ENCODE measurements around the gene HDAC4.
A peak's percentile ranks its signal among the peaks of the same experiment; 100 is the strongest.

Gene HDAC4

DNA sequence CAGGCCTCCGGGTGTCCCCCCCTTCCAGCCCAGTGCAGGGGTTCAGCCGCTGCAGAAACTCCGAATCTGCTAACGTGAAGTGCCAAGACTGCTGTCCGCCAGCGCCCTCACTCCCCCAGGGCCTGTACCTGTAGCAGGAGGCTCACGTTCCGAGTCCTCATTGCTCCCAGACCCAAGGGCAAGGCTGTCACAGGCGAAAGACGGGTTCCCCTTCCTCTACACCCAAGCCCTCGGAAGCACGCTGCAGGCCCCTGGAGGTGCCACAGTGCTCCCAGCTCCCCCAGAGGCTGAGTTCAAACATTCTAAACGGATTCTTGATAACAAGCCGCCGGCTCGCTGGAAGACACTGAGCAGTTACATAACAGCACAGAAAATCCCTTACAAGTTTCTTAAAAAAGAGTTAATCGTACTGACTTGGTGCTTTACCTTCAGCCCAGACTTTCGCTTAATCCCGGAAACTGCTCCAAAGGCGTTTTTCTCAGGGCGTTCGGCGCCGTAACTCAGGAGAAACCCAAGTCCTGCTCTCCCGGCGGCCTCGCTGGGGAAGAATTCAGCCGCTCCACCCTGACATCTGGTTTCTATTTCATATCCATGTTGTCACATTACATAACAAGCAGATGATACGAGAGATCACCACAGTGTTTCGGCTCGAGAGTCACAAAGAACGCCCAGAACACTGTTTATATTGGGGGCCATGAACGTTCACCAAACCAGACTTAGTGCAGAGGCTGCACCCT, 92.0 kb downstream of the HDAC4 start:
- DNase-seq (ENCODE audit: low spot score), result no peak

DNA sequence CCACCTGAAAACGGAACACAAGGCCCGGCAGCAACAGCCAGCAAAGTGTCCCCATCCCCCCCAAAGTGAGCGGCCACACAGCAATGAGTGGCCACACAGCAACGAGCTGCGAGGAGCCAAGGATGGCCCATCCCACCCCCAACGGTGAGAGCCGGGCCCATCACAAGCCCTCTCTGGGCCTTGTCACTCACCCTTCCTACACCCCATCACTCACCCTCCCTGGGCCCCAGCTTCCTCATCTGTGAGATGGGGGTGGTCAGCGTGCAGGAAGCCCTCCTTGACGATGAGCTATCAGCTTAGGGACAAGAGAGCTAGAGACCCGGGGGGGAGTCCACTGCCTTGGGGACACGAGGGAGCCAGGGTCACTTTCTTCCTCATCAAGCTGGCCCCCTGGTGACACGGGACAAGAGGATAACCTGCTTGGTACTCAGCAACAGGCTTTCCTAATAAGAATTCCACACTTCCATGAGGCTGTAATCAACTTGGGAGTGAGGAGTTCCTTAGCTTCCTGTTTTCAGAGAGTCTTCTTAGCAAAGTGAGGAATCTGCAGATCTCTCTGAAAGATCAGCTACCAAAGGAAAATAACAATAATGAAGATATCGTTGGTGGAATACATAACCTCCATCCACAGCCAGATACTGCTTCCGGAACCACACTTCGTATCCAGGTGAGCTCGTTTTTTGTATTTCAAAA, 92.8 kb downstream of the HDAC4 start:
- DNase-seq (ENCODE audit: low spot score), result no peak

DNA sequence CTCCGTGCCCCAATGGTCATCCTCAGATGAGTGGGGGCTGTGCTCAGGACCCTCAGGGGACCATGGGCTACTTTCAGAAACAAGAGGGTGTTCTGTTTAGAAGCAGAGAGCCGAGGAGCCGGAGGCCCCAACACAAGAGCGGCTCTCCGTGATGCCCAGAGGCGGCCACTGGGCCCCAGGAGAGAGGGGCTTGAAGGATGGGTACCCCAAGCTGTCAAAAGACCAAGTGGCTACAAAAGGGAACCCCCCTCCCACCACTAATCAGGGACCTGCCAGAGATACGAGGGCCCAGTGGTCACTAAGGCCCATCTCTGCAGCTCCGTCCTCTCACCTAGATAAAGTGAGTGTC, 93.6 kb downstream of the HDAC4 start:
- DNase-seq (ENCODE audit: low spot score), result no peak

DNA sequence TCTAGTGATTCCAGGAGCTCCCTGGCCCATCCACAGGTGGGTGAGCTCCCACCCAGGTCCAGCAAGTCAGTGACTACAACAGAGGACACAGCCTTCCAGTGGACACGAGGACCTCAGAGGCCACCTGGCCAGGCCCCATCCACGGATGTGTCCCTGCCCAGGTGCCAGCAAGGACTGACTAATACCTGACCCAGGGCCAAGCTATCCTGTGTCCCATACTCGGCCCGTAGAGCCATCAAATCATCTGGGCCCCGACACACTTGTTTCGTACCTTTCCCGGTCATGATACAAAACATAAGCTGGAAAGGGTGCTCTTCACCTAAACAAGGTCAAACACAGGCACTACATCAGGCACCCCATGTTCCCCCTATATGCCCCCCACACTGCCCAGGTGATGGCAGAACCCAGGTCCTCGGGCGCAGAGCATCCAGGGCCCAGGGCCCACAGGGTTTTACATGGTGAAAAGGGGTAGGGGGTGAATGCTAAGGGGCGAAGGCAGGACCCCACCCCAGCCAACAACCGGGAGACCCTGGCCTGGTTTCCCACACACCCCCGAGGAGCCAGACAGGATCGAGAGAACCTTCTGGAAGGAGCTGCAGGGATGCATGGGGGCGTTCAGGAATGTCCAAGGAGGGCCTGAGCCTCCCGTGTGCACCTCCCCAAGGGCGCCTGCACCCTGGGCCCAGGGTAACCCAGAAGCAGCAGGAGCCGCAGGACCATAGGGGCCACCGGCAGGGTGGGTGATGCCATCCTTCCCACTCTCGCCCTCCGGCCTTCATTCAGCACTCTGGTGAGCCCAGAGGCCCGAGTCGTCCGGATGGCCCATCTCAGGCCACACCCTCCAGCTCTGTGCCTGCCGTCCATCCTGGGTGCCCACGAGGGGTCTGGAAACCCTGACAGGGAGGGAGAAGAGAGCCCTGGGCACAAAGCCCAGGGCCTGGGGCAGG, 94.3 kb downstream of the HDAC4 start:
- DNase-seq (ENCODE audit: low spot score), result no peak

DNA sequence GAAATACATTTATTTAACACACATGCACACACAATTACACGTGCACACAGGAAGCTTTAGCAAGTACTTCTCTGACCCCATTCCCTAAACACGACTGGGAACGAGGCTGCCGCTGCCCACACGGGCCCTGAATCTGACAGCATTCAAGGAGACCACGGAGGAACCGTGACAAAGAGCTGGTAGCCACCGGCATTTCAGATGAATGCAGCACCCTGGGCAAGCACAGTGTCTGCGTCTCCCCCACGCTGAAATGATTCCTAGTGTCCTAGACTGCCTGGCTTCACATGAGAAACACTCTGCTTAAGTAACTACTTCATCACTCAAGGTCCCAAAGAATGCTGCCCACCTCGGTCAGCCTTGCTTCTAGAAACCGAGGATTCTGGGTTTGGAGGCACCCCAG, 95.0 kb downstream of the HDAC4 start:
- no peak for DNase-seq (ENCODE audit: low spot score)

DNA sequence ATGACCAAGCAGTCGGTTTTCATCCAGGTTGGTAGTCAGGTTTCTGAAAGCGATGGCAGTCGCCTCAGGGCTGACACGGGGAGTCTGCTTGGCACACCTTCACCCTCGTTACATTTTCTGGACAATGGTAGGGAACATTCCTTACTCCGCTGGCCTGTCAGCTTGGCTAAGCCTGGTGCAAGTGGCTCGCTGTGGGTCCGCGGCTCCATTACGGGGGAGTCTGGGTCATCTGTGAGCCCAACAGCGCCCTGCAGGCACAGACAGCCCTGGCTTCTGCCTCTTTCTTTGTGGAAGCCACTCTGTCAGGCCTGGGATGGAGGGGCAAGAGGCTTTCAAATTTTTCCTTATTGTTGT, 95.6 kb downstream of the HDAC4 start:
- no peak for DNase-seq (ENCODE audit: low spot score)

DNA sequence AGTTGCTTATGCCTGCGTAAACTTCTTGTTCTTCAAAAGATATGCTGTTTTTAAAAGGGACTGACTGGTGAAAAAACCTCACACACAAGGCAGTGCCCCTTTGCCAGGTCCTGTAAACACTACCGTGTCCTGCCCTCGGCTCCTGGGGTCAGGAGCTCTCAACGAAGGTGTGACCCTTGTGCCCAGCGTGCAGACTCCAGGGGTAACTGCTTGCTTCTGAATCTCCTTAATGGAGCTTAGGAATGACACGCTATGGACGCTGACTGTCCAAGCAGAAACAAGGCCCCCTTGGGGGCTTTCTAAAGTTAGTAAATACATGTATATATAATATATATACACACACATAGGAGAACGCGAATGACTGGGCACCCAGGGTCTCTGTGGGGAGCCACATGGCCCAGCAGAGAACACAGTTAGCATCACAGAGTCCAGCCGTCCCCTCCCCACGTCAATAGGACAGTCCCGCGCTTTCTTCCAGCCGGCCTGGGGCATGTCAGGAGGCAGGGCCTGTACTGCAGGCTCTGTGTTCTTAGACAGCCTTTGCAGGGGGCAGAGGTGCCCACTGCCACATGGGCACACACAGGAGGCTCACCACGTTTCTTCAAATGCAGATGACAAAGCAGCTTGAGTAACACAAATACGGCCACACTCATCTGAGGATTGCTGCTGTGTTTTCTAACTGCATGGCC, 96.1 kb downstream of the HDAC4 start:
- DNase-seq (ENCODE audit: low spot score), result no peak

DNA sequence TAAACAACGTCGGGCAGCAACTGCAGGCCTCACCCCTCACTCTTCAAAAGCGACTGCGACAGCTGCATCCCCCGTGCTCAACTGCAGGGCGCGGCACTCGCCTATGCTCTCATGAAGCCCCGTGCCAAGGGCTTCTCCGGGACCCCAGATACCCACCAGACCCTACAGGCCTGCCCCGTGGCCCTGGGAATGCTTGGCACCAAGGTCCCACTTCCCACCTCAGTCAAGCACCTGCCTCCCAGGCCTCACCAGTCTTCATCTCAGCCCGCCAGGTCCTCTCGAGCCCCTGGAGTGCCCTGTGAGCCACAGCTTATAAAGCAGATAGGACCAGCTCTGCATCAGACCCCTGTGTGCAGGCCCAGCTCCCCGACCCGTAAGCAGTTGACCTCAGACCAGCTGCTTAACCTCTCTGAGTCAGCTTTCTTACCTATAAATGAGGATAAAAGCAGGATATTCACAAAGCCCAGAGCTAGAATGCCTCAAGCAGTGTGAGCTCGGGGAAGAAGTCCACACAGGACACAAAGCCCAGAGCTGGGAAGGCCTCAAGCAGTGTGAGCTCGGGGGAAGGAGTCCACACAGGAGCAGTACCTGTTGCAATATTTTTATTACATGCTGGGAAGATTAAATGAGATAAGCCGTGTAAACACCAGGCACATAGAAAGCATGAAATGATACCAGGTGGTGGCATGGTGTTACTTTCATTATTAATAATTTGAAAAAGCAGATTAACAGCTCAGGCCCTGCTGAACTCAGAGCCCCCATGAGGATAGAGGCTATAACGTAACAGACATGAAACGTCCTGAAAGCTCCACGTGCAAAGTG, 96.9 kb downstream of the HDAC4 start:
- no peak for DNase-seq (ENCODE audit: low spot score)

DNA sequence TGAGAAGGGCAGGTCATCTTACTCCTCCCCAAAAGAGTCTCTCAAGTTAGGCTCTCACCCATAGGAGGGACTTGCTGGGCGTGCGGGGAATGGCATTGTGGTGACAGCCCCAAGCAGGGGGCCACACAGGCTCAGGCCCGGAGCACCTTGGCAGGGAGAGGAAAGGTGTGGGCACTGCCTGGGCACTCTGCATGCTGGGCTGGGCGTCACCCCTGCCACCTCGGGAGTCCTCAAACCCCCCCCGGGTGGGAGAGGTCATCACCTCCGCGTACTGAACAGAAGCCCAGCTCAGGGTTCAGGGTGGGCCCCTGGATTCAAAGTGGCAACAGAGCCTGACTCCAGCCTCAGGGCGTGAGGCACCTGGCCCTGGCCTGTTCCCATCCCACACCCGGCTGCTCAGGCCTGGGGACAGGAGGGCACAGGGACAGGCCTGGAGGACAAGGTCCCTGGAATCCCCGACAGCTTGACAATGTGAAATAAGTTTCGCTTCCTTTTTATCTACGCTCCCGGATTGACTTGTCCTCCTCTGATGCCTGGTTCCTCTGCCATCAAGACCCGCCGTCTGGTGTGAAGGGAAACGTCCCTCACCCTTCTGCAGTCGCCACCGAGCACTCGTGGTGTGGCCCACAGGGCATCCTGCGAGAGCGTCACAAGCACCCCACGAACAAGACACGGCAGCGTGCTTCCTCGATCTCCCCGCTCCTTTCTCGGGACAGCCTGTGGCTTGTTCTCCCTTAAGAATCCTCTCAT, 97.8 kb downstream of the HDAC4 start:
- DNase-seq (ENCODE audit: low spot score), result no peak

DNA sequence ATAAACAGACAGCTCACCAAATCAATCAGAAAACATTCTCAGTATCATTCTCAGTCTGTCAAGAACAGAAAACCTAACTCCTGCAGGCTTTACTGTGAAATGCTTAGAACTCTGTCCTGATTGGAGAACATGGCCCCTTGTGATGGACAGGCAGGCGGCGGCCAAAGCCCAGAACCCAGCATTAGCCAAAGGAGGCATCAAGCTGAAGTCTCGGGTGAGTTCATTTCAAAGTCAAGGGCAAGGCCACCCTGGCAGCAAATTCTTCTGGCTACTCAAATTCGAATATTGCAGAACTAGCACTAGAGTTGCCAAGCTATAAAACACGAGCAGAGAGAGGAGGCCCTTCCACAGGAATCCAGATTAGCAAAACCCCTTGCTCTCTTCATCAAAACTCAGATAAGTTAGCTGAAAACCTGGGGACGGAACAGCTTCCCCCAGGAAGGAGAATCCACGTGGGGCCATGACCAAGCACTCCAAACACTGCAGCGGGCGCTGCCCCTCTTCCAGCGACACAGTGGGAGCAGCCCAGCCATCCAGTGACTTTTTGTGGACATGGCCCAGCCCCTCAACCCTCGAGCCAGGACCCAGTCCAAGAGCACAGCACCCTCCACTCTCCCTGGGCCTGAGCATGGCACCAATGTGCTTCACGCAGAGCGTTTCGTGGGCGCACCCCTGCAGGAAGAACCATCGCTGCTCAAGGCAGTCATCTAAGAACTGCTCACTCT, 98.6 kb downstream of the HDAC4 start:
- DNase-seq (ENCODE audit: low spot score), result no peak

DNA sequence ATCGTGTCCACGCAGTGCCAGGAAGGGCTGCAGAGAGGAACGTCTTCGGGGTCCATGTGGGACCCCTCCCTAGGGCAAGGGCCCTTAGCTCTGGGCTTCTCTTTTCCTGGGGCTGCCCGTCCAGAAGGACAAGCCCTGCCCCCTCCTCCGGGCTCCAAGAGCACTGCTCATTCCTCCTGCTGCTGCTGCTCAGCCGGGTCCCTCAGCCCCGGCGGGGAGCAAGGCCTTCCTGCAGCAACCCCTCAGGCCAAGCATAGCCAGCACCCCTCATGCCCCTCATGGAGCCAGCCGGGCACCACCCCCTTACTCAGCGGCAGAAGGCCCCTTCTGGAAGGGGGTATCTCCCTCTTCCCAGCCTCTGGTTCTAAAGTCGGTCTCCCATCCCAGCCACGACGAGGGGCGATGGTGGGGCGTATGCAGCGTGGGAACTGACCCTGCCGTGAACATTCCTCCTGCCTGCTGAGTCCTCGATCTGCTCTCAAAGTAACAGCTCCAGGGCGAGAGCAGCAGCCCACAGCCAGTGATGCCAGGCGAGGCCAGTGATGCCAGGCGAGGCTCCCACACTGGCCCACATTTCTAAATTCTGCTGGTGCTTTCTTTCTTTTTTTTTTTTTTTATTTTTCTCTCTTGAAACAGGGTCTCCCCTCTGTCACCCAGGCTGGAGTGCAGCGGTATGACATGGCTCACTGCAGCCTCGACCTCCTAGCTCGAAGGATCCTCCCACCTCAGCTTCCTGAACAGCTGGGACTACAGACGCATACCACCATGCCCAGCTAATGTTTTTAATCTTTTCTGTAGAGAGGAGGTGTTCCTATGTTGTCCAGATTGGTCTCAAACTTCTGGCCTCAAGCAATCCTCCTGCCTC, 99.7 kb downstream of the HDAC4 start:
- DNase-seq (ENCODE audit: low spot score), result no peak

DNA sequence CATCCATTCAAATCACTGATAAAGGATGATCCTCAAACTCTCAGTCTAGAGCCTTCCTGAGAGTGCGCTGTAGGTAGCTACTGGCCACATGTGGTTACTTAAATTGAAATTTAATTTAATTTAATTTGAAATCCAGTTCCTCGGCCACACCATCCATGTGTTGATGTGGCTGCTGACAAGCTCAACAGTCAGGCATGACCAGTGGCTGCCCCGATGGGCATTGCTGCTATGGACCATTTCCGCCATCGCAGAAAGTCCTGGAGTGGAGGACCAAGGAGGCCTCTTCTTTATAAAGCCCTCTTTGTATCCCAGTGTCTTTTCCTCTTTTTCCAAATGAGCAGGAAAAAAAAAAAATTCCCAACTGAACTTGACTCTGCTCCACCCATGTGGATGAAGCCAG, 100.6 kb downstream of the HDAC4 start:
- no peak for DNase-seq (ENCODE audit: low spot score)

DNA sequence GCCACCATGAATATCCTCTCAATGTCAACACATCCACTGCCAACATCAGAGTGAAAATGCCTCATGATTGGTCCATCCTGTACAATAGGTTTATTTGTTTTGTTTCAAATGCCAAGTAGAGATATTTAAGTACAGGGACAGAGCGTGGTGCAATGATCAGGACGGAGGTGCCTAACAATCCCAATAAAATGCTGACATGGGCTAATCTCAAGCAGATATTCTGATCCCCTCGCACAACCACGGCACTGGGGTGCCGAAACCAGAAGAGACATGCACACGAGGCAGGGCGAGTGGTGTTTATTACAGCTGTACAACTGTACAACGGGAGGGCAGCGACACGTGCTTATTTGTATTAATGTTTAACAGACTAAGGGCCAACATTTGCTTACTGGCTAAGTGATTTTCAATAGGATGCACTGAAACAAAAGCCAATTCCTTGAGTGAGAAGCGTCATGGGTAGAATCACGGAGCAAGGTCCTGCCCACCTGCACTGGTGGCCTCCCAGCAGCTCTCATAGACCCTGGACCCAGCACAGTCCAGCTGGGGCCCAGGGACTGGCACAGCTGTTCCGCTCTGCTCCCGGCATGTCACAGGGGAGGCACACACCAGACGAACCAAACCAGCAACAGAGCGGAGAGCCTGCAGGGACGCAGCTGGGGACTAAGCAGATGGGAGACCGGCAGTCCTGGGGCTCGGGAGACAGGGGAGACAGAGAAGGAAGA, 101.4 kb downstream of the HDAC4 start:
- no peak for DNase-seq (ENCODE audit: low spot score)

DNA sequence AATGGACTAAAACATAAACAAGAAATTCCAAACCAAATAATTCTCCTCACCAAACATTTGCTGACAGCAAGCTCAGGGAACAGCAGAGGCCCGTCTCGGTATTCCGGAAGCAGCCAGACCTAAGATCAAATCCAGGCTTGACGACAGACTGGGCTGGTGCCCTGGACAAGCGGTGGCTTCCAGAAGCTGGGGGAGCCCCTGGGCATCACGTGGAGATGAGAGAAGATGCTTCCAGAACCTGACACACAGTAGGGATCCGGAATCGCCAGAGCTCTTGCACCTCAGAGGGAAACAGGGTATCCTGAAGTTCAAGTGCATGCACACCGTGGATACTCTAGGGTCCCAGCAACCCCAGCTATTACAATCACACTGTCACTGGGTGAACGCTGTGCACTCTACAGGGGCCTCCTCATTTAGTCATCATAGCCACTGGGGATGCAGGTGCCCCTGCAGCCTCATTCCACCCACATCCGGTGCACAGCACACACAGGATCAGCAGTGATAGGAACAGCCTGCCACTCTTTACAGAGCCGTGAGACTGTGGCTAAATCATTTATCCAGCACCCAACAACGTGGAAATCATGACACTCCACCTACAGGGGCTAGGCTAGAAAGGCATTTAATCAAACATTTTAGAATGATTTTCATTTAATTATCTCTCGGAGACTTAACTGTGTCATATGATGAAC, 102.6 kb downstream of the HDAC4 start:
- DNase-seq (ENCODE audit: low spot score), result peak; percentile 81

DNA sequence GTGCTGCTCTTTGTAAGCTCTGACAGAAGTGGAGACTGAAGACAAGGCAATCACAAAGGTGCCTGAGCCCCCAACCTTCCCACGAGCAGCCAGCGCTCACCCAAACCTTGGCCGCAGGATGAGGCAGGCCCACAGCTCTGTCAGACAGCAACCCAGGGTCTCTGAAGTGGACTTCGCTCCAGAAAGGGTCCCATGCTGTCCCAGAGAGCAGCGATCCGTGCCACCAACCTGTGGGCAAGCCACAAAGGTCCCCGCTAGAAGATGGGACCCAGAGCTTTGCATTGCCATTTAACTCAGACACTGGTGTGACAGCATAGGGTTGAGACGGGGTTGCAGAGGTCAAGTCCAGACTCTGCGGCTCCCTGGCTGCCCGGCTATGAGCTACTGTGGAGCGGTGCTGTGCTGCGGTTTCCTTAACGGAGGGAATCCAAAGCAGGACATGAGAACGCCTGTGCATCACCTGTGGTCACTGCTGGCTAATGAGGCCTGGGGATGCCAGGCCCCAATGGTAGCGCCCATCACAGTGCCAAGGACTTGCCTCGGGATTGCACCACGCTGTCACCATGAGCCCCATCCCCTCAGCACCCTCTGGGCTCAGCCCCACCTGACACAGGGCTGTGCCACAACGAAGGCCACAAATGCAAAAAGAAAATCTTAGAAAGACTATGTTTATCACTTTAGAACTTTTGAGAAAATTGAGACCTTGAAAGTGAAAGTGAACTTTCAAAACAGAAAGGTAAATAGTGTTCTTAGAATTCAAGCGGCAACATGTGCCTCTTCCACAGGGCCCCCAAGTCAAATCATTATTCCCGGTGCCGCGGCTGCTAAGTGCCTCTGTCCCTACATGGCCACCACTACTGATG, 103.4 kb downstream of the HDAC4 start:
- DNase-seq (ENCODE audit: low spot score), result no peak

DNA sequence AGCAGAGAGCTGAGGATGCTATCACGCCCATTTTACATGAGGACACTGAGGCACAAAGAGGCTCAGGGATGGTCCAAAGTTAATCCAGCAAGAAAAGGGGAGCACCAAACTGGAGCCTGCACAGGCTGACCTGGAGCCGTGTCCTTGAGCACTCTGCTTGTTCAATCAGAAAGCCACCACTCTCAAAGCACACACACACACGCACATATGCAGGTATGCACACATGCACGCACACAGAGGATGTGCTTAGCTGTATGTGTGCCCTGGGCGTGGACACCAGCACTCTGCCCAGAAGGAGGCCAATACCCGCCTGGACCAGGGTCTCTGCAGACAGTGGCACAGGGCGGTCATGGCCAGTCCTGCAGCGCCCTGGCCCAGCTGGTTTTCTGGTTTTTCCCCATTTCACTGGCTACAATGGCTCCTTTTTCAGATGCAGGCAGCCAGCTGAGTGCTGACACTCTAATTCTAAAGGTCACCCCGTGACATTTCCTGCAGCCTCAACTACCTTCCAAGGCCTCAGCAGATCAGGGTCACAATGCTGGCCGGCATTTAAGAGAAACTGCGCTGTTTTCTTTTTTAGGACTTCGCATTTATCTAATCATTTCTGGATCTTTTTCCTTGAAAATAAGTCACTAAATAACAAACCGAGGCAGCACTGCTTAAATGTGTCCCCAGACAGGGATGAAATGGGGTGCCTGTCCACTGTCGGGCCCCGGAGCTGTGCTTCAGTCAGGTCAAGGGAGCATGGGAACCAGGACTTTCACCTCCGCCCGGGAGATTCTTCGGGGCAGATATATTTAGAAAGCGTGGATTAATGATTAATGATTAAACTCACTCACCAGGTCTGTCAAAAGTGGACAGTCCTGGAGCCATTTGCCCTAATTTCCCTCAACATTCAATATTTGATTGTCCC, 104.5 kb downstream of the HDAC4 start:
- DNase-seq (ENCODE audit: low spot score), result no peak

Data from CD4-positive, alpha-beta T cell treated with Interleukin-15 for 4 hours (primary cell).